ENCODE measurements around the gene DPYD.

DNA sequence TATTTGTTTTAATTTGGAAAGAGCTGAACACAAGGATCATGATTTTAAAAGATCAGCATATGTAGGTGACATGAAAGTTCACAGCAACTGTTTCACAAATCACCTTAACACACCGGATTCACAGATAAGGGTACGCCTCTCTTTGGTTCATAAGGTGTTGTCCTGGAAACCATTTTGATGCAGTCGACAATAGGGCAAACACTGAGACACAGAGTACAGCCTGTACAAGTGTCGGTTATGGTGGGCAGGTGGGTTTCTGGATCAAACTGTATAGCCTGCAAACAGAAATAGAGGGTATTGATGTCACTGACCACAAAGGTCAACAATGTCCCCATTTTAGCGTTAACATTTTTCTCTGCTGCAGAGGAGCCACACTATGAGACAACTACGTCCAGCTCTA is 842.0 kb downstream of the DPYD start:
- TF ChIP-seq POLR2A (IDR thresholded peaks at IDR 0.05; ENCODE audit: low read depth, low read length) (no peak), TAF1 (IDR thresholded peaks at IDR 0.05; ENCODE audit: low read depth, low read length) (no peak), POLR2AphosphoS5 (IDR thresholded peaks at IDR 0.05; ENCODE audit: low read depth, low read length) (no peak), SPI1 (IDR thresholded peaks at IDR 0.05; ENCODE audit: low read depth, low read length) (no peak), POU2F2 (IDR thresholded peaks at IDR 0.05; ENCODE audit: low read depth, low read length) (no peak)
